Measurements from ENCODE around the gene F9.

GRCh38 chrX:139518475-139518874 is 12.1 kb upstream of the F9 start:
- TF ChIP-seq EZH2 (IDR thresholded peaks at IDR 0.05), result no peak
- TF ChIP-seq CTCF (IDR thresholded peaks at IDR 0.05 in 2 of 3, conservative IDR thresholded peaks at IDR 0.05 in 1 of 3; ENCODE audit: borderline replicate concordance in 1 of 3, insufficient read depth in 1 of 3, low read depth in 2 of 3, low read length in 2 of 3), result no peak
